ENCODE data around the gene PADI2.
A peak's percentile ranks its signal among the peaks of the same experiment; 100 is the strongest.

Gene PADI2

GRCh38 chr1:17081439-17081838 is 37.8 kb downstream of the PADI2 start:
- DNase-seq: no peak

GRCh38 chr1:17080880-17081279 is 38.4 kb downstream of the PADI2 start:
- no peaks in the 10 kb centered on the region for H3K27me3 ChIP-seq
- no peaks in the 10 kb centered on the region for H3K4me1 ChIP-seq
- DNase-seq: no peak
- no peaks in the 10 kb centered on the region for H3K9me3 ChIP-seq
- no peaks in the 10 kb centered on the region for H3K36me3 ChIP-seq
- TF ChIP-seq CTCF (IDR thresholded peaks at IDR 0.05; ENCODE audit: low read depth, low read length): no peak
- no peak overlapping the region for H3K4me3 ChIP-seq (ENCODE audit: low read depth, low read length)

More at GRCh38 chr1:17081439-17081838, 37.8 kb downstream of the PADI2 start:
- H3K36me3 ChIP-seq: no peaks in the 10 kb centered on the region
- H3K9me3 ChIP-seq: no peaks in the 10 kb centered on the region
- H3K4me3 ChIP-seq (ENCODE audit: low read depth, low read length): no peak overlapping the region
- no peaks in the 10 kb centered on the region for H3K27me3 ChIP-seq
- no peaks in the 10 kb centered on the region for H3K4me1 ChIP-seq
- no peak for TF ChIP-seq CTCF (IDR thresholded peaks at IDR 0.05; ENCODE audit: low read depth, low read length)

GRCh38 chr1:17080085-17080759 is 39.0 kb downstream of the PADI2 start:
- no peaks in the 10 kb centered on the region for H3K27me3 ChIP-seq
- H3K9me3 ChIP-seq: no peaks in the 10 kb centered on the region
- H3K4me1 ChIP-seq: no peaks in the 10 kb centered on the region
- no peak overlapping the region for H3K4me3 ChIP-seq (ENCODE audit: low read depth, low read length)
- TF ChIP-seq CTCF (IDR thresholded peaks at IDR 0.05; ENCODE audit: low read depth, low read length): no peak
- no peaks in the 10 kb centered on the region for H3K36me3 ChIP-seq
- DNase-seq: no peak

GRCh38 chr1:17078991-17079868 is 40.0 kb downstream of the PADI2 start:
- H3K36me3 ChIP-seq: no peaks in the 10 kb centered on the region

GRCh38 chr1:17075470-17076255 is 43.6 kb downstream of the PADI2 start:
- Histone ChIP-seq H3K4me3 (ENCODE audit: low read depth, low read length) (no peak overlapping the region), H3K36me3 (no peaks in the 10 kb centered on the region), H3K27me3 (no peaks in the 10 kb centered on the region), H3K9me3 (no peaks in the 10 kb centered on the region), H3K4me1 (no peaks in the 10 kb centered on the region)
- DNase-seq: no peak
- TF ChIP-seq CTCF (IDR thresholded peaks at IDR 0.05; ENCODE audit: low read depth, low read length): peak; percentile 24; the same call in 1 of the 2 replicates

More at GRCh38 chr1:17078991-17079868, 40.0 kb downstream of the PADI2 start:
- TF ChIP-seq CTCF (IDR thresholded peaks at IDR 0.05; ENCODE audit: low read depth, low read length): no peak
- H3K9me3 ChIP-seq: no peaks in the 10 kb centered on the region
- H3K27me3 ChIP-seq: no peaks in the 10 kb centered on the region
- H3K4me1 ChIP-seq: no peaks in the 10 kb centered on the region
- no peak for DNase-seq
- H3K4me3 ChIP-seq (ENCODE audit: low read depth, low read length): no peak overlapping the region

All from BE2C (cell line).